ENCODE measurements around the gene FBLN7.
A peak's percentile ranks its signal among the peaks of the same experiment; 100 is the strongest.

Gene FBLN7

DNA sequence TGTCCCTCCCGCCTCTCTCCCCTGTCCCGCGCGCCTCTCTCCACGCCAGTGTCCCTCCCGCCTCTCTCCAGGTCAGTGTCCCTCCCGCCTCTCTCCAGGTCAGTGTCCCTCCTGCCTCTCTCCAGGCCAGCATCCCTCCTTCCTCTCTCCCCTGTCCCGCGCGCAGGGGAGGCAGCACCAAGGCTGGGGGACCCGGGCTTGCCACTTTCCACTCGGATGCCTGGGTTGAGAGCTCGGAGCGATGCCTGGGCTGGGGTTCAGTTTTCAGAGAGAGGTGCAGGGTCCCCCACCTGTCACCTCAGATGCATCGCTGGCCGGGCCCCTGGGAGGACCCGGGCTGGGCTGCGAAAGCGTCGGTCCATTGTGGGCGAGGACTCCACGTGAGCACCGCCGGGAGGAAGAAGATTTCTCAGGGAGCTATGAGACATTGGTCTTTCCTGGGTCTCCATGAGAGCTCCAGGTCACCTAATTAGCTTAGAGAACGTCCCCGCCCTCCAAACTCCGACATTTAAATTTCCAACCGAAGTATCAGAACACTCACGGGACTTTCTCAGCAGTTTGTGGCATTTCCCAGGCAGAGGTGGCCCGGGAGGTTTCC is 2.1 kb downstream of the FBLN7 start:
- DNase-seq: peak; percentile 63

- no peak for DNase-seq
Measured at GRCh38 chr2:112140899-112141625, 2.9 kb downstream of the FBLN7 start.

GRCh38 chr2:112141626-112142007 is 3.4 kb downstream of the FBLN7 start:
- no peak for DNase-seq

GRCh38 chr2:112142525-112143078 is 4.4 kb downstream of the FBLN7 start:
- no peak for DNase-seq

DNA sequence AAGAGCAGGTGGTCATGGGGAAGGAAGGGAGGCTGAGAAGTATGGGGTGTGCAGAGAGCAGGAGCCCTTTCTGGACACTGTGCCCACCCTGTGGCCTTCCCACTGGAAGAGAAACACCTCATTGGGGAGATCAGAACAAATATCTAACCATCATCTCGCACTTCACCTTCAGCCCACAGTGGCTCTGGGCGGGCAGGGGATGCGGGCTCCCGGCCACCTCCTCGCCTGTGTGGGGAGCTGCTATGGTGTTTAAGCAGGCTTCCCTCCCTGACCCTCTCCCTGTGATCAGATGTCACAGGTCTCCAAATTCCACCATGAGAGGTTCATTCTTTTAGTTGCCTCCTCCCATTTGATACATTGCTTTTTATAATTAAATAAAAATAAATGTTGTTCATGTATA is 5.0 kb downstream of the FBLN7 start:
- no peak for DNase-seq

GRCh38 chr2:112144966-112145365 is 6.8 kb downstream of the FBLN7 start:
- DNase-seq: no peak

DNA sequence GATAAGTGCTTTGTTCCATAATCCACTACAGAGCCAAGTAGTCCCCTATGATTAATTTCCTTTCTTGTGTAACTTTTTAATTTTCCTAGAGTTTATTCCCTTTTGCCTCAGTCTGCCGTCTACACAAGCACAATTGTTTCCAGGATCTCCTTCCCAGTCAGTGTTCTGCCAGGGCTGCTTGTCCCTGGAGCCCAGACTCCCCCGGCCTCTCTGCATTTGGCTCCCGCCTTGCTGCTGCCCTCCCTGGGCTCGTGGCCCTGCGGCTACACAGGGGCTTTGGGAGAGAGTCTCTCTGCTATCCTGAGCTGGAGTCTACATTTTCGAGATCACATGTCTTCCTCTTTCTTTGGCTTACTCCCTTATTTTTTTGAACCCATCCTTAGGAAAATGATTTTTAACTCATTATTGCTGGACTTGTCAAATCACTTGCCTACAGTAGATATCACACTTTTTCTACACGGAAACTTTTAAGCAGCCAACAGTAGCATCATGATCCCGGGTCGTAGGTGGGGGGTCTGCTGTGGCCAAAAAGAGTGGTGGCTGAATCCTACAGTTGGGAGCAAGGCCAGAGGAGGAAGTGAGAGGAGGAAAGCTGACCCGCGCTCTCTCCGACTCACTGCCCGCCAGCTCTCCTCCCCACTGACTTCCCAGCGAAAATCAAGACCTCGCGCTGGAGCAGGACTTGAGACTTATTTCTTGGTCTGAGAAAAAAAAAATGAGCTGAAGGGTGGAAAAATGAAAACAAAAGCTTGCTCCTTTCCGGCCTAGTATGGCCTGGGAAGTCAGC is 9.4 kb downstream of the FBLN7 start:
- peak; percentile 29 for DNase-seq

DNA sequence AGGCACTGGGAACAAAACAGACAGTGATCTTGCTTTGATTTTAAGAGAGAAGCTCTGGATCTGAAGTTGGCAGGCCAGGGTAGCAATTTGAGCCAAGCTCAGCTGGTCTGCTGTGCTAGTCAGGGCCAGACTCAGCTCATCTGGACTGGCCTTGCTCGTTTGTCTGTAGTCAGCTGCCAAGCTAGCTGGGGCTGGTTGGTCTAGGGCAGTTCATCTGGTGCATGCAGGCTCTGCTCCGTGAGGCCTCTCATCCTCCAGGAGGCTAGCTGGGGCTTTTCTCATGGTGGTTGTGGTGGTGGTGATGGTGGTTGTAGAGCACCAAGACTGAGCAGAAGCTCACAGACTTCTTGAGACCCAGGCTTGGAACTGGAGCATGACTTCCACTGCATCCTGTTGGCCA is 10.3 kb downstream of the FBLN7 start:
- DNase-seq: no peak

- DNase-seq: no peak
Measured at GRCh38 chr2:112149194-112149593, 11.0 kb downstream of the FBLN7 start.

DNA sequence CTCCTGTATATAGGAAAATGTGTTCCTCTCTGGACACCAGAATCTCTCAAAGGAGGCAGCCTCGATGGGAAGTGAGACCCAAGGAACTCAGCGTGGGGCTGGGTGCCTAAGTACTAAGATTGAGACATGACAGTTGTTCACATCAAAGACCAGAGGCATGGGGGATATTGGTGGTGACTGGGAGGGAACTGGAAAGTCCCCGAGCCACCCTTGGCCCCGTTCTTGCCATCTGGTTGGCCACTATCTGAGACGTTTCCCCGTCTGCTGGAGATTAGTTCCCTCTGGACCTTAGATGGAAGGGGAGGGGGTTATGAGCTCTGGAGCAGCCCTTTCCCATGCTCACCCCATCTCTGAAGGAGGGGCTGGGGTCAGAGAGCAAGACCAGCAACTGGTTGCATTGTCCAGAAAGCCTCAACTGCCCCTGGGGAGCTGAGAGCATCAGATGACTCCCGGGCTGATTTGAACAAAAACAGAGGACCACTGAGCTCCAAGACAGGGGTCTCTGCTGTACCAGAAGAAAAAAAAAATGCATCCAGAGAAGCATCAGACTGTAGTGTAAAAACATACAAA is 11.8 kb downstream of the FBLN7 start:
- no peak for DNase-seq

DNA sequence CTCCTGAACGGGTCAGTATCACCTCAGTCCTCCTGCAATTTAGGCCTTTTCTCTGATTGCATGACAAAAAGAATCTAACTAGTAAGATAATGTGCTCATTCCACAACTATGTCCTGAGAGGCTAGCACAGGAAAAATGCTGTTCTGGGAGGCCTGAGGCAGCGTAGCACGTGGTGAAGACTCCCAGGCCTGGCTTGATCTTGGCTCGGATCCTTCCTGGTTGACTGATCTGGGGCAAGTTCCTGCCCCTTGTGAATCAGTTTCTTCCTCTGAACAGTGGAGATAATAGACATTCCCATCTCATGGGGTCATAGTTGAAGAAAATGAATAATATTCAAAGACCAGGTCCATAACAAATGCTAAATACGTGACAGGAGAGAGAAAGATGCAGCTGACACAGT is 12.3 kb downstream of the FBLN7 start:
- DNase-seq: no peak

DNA sequence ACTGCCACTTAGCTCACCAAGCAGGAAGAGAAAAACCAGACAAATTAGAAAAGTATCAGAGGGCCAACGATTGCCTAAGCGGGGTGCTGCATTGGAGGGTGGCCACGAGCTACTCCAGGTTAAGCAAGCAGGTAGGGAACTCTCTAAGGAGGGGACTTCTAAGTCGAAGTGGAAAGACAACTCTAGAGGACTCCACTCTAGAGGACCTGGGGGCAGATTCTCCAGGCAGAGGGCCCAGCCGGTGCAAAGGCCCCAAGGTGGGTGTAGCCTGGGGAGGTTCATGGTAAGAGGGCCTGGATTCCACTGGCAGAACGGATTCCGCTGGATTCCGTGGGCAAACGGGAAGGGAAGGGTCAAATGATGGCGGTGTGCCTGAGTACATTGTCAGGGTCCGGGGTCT is 12.7 kb downstream of the FBLN7 start:
- no peak for DNase-seq

- no peak for DNase-seq
Measured at GRCh38 chr2:112151271-112151670, 13.1 kb downstream of the FBLN7 start.

GRCh38 chr2:112151701-112152440 is 13.7 kb downstream of the FBLN7 start:
- no peak for DNase-seq

- DNase-seq: no peak
Measured at GRCh38 chr2:112152476-112153178, 14.4 kb downstream of the FBLN7 start.

- no peak for DNase-seq
Measured at GRCh38 chr2:112153179-112153490, 14.9 kb downstream of the FBLN7 start.

GRCh38 chr2:112153501-112153900 is 15.3 kb downstream of the FBLN7 start:
- DNase-seq: no peak

DNA sequence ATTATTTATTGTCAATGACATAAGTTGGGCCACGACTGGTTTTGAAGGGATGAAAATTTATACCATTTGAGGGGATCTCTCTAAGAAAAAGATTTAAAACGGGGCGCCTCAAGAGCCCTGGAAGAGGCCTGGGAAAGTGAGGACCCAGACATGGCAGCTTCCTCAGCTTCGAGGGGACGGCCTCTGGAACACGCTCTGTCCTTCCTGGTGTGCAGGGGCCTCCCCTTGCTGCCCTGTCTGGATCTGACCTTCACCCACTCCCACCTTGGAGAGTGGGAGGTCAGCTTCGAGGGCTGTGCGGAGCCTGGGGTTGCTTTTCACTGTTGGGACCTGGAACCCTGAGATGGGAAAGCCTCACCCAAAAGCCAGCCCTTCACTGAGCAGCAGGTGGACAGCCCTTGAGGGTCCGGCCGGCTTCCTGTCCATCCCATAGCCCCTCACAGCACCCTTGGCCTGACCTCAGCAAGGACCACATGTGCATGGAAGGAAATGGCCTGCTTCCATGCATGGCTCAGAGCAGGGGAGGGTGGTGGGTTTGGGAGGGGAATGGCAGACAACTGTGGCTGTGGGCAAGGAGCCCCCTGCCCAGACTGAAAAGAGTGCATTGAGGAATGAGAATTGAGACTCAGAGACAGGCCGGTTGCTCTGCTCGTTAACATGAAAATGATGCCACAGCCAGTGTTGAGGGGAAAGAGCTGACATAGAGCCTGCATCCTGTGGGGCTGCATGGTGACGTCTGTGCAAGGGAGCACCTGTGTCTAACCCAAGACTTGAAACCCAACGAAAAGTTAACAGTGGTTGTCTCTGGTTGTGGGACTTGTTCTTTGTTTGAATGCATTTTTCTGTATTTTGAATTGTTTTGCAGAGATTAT is 16.3 kb downstream of the FBLN7 start:
- DNase-seq: no peak

- peak; percentile 50 for DNase-seq
Measured at GRCh38 chr2:112155331-112156151, 17.4 kb downstream of the FBLN7 start.
